Stimulated activated CD4-positive, alpha-beta T cell treated with anti-CD3 and anti-CD28 coated beads, TNF-alpha, amount 100 ng/mL, for 48 hours (primary cell): ENCODE results near the gene TCTN2.

Experiments
- DNase-seq, 3 donors: peaks; one replicate each; pipeline ENCODE4 v3.0.0-alpha.2; 2020; ENCODE audit warnings: low read depth in 3 of 3

Gene TCTN2

DNA sequence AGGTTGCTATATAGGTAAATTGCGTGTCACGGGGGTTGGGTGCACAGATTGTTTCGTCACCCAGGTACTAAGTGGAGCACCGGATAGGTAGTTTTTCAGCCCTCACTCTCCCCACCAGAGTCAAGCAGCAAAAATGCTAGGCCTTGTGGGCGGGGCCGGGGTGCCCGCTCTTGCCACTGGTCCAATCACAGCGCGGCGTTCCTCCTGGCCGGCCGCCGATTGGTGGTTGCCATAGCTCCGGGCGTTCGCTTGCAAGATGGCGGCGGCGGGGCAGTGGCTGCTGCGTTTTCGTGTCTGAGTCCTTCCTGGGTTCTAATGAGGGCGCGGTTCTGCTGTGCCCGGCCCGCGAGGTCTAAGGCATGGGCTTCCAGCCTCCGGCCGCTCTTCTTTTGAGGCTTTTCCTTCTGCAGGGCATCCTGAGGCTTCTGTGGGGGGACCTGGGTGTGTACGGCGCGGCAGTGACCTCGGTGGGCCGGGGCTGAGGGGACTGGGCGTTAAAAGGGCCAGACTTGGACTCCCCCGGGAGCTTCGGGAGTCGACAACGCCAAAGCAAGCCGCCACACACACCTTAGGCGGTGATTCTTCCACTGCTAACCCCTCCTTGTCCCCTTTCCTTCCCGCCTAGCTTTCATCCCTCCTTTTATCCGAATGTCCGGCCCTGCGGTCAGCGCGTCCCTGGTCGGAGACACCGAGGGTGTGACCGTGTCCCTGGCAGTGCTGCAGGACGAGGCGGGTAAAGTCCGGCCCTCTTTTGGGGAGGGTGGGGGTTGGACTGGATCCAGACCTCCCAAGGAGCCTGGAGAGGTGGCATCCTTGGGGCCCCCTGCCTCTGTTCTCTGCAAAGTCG lies at the start of gene TCTN2:
TCTN2 (plus strand) TSS at position 232 of the 847 bp plus-strand sequence; CDS start at position 360, 128 bp downstream.
- peak; percentile 91 to 95 (median 92) for DNase-seq

DNA sequence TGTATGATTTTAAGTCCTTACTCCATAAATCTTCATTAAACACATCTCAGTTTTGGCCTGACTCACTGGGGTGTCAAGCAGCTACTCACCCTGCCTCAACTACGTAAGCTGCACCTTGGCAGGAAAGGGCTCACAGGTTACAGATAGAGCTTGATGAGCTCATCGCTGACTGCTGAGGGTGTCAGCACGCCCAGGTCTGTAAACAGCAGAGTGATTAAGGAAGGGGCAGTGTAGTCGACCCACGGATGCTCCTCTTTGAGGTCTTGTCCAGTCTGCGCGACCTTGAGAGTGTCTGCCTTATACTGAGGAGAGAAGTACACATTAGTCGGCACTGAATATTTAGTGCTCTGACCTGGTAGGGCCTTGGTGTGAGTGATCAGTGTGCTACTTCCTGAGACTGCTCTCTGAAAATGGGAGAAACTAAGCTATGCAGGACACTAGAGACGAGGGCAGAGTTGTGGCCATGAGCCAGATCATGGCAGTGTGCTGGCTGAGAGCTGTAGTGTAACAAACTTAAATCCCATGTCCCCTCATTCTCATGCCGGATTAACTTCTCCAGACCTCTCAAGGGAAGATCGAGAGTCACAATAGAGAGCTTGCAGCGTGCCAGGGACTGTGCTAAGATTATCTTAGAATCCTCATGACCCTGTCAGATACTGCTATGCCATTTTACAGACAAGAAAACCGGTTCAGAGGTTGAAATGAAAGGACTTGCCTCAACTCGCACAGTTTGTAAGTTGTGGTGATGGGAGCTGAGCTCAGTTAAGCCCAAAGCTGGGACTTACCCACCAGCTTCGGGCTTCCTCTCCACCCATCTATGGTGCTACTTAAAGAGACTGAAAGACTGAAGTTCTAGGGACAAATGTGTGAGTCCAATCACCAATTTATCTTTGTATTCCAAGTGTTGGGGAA lies 49.0 kb upstream of the TCTN2 start:
- DNase-seq, result no peak

DNA sequence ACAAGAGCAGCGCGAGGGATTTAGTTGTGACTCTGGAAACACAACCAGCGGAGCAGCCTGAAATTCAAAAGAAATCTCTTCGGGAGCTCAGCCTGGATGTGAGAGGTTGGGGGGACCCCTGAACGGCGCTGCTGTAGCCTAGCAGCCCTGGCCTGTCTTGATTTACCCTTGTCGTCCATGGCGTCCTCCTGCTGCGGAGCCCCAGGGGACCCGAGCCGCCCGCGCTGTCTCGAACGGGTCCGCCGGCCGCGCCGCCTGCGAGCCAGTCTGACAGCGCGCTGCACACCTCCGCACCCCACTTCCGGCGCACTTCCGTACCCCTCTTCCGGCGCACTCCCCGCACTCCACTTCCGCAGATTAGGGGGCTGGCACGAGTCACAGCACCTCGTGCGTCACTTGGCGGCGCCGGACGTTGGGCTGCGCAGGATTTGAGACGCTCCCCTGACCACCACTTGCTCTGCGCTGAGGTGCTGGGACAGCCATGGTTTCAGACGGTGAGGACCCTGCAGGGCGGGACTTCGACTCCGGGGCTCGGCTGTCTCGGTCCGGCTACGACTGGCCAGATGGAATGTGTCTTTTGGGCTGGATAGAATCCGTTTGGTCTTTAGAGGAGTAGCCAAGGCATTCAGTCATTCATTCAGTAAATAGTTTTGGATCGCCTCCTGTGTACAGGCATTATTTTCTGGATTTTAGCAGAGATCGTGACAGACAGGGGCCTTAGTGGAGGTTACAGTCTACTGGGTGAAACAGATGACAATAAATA lies 37.4 kb upstream of the TCTN2 start, which contains the start of the genes EIF2B1 and GTF2H3:
EIF2B1 (minus strand) TSS at position 308 of the 763 bp plus-strand sequence; CDS start at position 179, 129 bp downstream.
GTF2H3 (plus strand) TSS at position 451 of the 763 bp plus-strand sequence; CDS start at position 482, 31 bp downstream.
- DNase-seq, result peak; percentile 93 to 96 (median 94)

DNA sequence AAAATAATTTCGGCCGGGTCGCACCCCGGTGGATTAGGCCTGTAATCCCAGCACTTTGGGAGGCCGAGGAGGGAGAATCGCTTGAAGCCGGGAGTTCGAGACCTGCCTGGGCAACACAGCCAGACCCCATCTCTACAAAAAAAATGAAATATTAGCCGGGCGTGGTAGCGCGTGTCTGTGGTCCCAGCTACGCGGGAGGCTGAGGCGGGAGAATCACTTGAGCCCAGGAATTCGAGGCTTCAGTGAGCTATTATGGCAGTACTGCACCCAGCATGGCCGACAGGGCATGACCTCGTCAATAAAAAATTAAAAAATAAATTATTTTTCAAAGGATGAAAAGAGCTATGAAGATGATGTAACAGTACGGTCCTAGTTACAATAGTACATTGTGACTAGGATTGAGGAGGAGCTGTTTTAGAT lies 36.8 kb upstream of the TCTN2 start:
- no peak for DNase-seq

DNA sequence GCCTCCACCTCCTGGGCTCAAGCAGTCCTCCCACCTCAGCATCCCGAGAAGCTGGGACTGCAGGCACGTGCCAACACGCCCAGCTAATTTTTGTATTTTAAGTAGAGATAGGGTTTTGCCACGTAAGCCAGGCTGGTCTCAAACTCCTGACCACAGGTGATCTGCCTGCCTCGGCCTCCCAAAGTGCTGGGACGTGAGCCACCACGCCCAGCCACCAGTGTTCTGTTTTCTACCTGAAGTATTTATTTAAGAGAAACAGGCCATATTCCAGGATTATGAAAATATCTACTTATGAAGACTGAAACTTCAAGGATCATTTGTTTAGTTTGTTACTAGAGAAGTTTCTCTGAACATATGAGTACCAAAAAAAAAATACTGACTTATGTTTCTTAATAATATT lies 27.0 kb upstream of the TCTN2 start:
- no peak for DNase-seq

DNA sequence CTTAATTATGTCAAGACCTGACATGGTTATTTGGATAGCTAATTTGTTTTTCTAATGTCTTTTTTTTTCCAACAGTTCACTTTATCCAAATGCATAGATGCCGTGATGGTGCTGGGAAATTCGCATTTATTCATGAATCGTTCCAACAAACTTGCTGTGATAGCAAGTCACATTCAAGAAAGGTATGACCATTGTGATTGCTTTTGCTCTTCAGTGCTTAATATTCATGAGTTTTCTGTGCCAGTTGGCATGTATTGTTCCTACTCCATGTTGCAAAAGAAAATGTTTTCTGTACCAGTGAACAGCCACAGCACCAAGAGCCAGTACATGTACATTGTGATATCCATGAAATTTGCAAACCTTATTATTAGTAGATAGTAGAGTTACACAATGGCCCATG lies 25.5 kb upstream of the TCTN2 start:
- no peak for DNase-seq

DNA sequence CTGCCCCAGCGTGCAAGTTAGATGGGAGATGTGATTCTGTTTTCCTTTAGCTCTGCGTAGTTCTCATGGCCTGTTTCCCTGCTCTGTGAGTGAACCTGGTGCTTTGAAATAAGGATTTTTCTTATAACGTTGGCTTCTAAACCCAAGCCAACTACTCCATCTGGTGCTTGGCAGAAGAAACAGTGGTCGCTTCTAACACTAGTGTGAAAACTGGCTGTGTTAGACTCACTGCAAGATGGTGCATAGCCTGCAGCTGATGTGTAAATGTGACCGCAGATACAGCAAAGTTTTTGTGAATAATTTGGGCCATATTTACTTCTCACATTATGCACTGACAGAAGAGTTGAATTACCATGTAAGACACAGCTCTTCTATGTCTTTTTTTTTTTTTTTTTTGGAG lies 25.0 kb upstream of the TCTN2 start:
- DNase-seq, result no peak

DNA sequence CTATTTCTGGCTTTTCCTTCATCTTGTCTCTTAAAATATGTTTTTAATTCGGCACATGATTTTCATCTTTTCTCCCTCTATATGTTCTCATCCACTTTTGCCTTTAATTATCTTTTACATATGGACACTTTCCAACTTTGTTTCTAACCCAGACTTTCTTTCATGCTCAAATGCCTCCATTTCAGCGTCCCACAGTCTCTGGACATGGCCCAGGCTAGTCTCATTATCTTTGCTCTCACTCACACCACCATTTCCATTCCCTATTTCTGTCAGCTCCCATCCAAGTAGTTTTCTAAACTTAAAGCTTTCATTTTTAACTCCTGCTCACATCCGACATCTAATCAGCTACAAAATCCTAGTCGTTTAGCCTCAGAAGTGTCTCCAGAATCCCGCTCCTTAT lies 22.5 kb upstream of the TCTN2 start:
- DNase-seq, result no peak

DNA sequence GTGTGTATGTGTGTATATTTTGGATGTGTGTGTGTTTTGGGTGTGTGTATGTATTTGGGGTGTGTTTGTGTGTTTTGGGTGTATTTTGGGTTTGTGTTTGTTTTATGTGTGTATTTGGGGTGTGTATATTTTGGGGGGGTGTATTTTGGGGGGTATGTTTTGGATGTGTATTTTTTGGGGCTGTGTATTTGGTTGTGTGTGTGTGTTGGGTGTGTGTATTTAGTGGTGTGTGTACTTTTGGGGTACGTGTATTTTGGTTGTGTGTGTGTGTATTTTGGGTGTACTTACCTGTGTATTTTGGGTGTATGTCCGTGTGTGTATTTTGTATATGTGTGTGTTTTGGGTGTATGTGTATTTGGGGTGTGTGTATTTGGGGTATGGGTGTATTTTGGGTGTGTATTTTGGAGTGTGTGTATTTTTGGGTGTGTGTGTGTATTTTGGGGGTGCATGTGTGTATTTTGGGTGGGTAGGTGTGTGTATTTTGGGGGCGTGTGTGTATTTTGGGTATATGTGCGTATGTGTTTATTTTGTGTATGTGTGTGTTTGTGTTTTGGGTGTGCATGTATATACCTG lies 16.7 kb upstream of the TCTN2 start:
- DNase-seq, result no peak

DNA sequence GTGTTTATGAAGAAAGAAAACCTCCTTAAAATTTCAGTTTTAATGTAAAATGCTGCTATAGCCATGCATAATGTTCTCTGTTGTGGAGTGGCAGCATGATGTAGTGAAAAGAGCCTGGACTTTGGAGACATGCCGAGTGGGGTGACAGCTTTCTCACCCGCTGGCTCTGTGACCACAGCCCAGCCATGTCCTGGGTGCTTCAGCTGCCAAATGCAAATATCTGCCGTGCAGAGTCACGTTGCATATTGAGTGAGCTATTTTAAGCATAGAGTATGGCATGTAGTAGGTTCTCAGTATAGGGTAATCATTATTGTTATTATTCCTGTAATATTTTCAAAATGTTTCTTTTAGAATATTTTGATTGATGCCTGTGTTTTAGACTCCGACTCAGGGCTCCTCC lies 15.5 kb upstream of the TCTN2 start:
- DNase-seq, result no peak

DNA sequence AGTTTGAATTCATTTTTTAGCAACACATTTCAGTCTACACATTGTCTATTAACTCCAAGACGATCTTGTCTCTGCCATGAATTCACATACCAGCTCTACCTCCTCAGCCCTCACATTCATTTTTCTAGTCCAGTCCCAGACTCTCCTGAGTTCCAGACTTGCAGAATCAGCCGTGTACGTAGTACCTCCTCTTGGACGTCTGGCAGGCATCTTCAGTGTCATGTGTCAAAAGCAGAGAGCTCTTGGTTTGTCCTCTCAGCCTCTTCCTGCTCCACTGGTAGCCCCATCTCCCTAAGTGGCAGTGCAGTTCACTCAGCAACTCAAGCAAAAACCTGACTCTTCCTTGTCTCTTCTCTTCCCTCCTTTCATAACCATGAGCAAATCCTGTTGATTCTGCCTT lies 14.5 kb upstream of the TCTN2 start:
- no peak for DNase-seq

DNA sequence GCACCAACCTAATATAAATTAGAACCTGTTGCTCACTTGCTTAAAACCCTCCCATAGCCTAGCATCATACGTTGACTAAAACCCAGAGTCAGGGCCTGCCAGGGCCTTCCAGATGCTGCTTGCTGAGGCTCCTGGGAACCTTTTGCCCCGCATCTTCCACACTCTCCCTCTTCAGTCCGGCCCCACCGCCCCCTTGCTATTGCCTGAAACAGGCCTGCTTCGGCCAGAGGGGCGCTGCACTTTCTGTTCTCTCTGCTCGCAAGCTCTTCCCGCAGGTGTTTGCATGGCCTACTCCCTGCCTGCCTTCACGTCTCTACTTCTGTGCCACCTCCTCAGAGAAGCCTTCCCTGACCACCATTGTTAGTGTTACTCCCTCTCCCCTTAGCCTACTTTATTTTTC lies 13.7 kb upstream of the TCTN2 start:
- no peak for DNase-seq

DNA sequence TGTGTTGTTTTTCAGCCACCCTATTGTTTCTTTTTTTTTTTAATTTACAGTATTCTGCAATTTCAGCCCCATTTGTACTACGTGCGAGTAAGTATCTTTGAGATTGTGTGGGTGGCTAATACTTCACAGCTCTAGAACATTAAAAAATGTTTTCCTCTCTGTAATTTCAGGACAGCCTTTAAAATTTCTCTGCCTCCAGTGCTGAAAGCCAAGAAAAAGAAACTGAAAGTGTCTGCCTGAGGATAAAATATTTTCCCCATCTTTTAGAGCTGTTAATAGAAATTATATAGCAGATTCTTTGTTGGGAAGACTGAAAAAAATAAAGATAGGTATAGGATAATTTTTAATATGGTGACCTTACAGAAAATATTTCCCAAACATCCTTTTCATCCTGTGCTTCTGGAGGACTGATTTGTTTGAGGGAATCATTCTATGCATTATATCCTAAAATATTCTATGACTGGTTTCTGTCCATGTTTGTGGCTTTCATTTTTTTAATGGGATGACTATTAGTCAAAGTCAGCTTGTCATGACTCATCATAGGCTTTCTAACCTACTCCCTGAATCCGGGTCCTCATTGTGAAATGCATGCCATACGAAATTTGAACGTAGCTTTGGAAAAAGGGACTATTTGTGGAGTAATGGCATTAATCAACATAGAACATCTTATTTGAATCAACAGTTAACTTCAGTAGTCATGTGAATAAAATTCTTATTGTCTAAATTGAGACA lies 10.8 kb upstream of the TCTN2 start:
- DNase-seq, result no peak

DNA sequence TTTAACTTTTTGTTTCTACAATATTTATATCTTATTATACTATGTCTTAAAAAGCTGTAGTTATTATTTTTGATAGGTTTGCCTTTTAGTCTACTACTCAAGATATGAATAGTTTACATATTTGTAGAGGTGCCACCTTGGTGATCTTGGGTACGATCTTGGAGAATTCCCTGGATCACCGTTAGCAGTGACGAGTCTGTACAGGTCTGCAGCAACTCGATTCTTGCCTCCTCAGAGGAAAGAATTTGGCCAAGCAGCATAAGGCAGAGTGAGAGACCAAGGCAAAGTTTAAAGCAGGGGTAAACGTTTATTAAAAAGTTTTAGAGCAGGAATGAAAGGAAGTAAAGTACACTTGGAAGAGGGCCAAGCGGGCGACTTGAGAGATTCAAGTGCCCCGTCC lies 3.1 kb upstream of the TCTN2 start:
- no peak for DNase-seq

DNA sequence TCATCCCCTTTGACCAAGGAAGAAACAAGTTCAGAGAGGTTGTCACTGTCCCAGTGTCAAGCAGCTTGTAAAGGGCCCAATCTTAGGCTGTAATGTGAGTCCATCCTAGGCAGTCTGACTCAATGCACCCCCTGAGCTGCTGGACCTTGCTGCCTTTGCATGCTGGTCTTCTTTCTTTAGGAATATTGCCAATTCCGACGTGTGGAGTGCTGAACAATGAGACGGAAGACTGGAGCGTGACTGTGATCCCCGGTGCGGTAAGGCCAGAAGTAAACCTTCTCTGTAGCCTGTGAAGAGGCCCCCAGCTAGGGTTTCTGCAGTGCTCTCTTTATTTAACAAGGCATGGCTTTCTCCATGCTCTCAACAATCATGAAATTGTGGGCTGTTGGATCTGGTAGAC lies 963 bp downstream of the TCTN2 start:
- no peak for DNase-seq

DNA sequence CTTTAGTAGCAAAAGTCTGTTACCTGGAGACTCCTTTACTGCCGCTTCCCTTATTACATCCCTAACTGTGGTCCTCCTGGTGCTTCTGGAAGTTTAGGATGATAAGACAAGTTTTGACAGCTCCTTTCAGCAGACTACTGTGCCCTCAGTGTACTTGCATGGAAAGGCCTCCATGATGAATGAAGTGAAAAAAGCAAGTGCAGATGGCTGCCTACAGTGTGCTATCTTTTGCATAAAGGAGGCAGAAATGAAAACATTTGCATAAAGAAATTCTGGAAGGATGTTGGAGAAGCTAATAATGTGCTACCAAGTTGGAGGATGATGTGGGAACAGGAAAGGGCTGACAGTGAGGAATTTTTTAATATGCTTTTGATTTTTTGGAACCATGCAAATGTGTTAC lies 4.5 kb downstream of the TCTN2 start:
- no peak for DNase-seq

DNA sequence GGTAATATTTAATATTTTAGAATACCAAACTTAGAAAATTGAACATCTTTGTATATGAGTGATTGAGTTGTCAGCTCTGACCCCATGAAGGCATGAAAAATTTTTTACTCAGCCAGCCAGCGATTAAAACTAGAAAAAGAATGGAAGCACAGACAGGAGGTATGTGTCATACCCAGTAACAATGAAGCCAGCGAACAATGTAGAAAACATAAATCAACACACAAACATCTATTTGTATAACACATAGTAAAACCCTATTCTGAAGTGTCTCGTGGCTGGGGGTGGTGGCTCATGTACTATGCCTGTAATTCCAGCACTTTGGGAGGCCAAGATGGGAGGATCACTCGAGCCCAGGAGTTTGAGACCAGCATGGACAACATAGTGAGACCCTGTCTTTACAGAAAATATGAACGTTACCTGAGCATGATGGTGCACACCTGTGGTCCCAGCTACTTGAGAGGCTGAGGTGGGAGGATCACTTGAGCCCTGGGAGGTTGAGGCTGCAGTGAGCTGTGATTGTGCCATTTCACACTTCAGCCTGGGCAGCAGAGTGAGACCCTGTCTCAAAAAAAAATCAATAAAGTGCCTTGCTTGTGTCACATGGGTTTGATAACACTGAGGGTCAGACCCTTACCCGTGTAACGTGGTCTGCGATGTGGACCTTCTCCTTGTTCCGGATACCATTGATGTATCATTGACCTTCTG lies 5.9 kb downstream of the TCTN2 start:
- no peak for DNase-seq

DNA sequence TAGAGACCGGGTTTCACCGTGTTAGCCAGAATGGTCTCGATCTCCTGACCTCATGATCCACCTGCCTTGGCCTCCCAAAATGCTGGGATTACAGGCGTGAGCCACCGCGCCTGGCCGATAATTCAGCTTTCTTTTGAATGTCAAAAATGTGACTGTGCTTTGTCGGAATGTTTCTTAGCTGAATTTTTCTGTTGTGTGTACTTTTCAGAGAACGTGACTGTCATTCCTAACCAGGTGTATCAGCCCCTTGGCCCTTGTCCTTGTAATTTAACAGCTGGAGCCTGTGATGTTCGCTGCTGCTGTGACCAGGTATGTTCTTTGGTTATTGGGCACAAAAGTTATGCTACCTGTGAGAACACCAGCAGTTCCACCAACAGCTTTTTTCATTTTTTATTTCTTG lies 8.1 kb downstream of the TCTN2 start:
- DNase-seq, result no peak

DNA sequence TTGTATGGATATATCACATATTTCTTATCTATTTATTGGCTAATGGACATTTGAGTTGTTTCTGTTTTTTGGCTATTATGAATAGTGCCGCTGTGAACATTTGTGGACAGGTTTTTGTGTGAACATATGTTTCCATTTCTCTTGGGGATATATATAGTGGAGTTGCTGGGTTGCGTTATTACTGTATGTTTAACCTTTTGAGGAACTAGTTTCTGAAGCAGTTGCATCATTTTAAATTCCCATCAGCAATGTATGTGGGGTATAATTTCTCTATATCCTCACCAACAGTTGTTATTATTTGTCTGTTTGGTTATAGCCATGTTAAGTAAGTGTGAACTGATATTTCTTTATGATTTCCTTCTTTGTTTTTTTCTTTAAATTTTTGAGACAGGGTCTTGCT lies 10.7 kb downstream of the TCTN2 start:
- DNase-seq, result no peak

DNA sequence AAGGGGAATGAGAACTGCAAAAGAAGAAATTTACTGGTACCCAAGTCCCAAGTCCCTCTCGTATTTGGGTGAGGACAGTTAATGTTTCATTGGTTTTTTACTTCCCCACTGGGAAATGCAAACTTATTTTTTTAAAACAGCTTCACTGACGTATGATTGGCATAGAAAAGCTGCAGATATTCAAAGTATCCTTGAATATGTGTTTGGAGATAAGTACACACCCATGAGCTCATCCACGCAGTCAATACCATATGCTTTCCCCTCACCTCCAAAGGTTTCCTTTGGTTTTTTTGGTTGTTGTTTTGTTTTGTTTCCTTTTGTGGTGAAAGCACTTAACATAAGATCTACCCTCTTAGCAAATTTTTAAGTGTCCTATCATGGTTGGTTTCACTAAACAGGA lies 13.1 kb downstream of the TCTN2 start:
- no peak for DNase-seq
